ENCODE results near the gene KRTAP10-12.

Gene KRTAP10-12

DNA sequence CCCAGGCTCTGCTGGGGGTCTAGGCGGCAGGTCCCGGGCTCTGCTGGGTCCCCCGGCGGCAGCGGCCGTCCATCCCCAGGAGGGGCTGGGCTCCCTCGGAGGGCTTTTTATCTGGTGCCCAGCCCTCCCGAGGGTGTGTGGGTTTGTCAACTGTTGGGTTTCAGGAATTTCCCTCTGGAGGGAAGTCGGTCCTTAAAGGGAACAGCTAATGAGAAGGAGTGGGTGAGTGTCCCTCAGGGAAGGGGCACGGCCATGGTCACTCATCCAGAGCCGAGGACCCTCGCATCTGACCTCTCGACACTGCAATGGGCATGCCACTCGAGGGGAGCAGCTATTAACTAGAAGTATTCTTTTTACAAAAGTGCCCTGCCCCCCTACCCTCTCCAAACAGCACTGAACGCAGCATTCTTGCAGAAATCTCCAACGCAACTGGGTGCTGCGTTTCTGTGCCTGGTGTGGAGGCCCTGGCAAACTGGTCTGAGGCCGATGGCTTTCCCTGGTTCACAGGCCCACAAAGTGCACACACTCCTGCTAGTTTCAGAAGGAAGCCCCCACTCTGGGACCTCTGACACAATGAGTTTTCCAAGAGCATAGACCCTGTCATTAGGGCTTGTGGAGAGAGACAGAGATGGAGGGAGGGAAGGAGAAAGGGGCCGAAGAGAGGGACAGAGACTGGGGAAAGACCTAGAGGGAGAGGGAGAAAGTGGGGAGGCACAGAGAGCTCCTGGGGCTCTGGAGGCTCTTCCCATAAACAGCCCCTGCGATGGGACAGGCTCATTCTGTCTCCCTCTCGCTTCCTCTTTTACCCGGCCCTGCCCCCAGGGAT is 15.4 kb downstream of the KRTAP10-12 start:
- DNase-seq, result no peak

DNA sequence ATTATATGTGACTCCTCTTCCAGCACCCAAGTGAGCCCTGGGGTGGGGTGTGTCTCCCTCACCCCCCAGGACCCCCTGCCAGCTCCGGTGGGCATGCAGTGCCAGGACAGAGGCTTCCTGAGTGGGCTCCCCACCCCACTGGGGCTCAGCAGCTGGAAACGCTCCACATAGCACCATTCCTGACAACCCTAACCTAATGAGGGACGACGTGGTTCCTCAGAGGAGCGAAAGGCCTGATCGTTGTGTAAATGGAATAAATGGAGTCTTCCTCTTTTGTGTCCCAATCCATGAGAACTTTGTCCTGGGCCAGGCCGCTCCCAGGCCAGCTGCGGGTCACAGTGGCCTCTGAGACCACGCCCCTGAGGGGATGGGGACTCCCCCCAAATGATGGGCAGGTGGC is 16.2 kb downstream of the KRTAP10-12 start:
- DNase-seq, result no peak

GRCh38 chr21:44713846-44714245 is 16.9 kb downstream of the KRTAP10-12 start:
- DNase-seq, result no peak

DNA sequence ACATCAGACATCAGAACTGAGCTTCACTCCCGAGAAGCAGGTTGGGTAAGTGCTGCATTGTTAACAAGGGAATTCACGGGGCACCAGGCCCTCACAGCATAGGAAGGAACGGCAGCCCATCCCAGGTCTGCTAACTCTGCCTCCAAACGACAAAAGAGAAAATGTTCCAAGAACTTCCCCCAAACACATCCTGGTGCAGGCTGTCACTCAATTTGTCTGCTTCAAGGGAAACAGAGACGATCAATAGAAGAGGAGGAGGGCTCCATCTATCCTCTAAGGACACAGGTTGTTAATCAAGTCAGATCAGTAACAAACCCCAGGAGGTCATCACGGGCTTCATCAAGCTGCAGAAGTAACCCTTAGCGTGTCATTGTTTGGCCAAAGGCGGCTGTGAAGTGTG is 17.9 kb downstream of the KRTAP10-12 start:
- DNase-seq, result no peak

DNA sequence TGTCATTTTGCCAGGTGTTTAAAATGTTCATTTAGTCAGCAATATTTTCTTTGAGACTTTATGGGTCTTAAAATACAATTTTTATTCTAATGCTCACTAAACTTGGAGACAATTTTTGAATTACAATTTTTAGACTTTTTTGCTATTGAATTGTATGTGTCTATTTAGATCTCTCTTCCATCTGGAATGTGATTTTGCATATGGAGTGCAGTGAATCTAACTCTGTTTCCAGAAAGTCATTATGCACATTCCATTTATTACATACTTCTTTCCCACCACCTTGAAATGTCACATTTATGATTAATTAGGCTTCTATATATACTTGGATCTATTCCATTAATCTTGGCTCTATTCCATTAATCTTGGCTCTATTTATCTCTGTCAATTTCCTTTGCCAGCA is 20.0 kb downstream of the KRTAP10-12 start:
- DNase-seq, result no peak

DNA sequence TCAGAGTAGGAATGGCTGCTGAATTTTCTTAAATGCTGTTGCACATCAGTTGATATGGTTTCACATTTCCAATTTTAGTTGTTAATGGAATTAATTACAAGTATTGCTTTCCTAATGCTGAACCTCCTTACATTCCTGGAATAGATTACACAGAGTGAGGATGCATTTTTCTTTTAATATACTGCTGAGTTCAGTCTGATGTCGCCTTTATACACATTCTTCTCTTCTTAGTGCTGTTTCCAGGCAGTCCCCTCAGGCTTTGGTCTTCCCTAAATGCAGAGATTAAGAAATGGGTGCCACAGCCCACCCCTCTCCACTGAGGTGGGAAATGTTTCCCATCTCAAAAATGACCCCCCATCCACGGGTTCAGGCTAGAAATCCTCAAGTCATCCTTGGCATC is 21.1 kb downstream of the KRTAP10-12 start:
- DNase-seq, result no peak

- no peak for DNase-seq
These were observed 21.6 kb downstream of the KRTAP10-12 start for GRCh38 chr21:44718571-44718970.

DNA sequence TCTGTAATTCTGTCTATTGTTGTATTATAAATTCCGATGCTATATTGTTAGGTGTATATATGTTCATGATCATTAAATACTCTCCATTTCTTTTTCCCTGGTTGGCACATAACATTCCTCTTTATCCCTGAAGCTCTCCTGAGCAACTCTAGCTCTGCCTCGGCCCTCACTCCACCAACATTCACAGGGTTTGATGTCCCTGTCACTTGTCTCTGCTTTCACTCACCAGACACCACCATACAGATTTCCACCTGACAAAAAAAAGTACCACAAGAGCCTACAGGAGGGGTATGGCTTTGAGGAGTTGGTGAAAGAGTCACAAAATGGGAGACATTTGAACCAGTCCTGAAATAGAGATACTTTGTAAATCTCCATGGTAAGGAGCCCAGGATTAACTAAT is 23.2 kb downstream of the KRTAP10-12 start:
- no peak for DNase-seq

DNA sequence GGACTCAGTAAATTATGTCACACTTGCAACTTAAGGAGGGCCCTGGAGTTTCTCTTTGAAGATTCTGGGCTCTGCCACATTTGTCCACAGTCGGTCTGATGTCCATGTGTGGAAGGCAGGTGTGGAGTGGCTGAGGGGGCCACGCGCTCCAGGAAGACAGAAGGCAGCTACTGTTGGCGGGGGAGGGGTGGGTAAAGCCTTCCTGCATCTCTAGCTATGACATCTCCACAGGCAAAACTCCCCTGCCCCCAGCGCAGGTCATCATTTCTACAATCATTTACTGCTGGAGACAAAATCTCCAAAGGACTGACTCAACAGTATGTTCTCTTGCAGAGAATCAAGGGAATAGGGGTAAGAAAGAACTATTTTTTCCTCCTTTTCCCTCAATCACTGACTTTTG is 25.8 kb downstream of the KRTAP10-12 start:
- DNase-seq, result no peak

GRCh38 chr21:44723177-44724131 is 26.5 kb downstream of the KRTAP10-12 start:
- DNase-seq, result peak; percentile 81

DNA sequence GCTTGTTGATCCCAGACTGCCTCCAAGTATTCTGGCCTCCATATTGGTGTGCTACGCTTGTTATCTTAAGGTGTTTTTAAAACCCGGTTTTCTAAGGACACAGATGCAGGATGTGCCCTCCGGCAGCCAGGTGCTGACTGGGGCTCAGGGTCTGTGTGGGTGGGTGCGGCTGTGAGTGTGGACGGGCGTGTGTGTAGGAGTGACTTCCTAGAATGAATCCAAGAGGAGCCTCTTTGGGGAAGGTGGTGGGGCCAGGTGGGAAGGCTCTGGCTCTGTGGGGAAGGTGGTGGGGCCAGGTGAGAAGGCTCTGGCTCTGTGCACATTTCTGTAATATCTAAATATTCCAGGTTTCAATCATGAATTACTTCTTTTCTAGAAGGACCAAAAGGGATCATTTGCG is 27.2 kb downstream of the KRTAP10-12 start:
- DNase-seq, result no peak

GRCh38 chr21:44724926-44725325 is 28.0 kb downstream of the KRTAP10-12 start:
- DNase-seq, result no peak

DNA sequence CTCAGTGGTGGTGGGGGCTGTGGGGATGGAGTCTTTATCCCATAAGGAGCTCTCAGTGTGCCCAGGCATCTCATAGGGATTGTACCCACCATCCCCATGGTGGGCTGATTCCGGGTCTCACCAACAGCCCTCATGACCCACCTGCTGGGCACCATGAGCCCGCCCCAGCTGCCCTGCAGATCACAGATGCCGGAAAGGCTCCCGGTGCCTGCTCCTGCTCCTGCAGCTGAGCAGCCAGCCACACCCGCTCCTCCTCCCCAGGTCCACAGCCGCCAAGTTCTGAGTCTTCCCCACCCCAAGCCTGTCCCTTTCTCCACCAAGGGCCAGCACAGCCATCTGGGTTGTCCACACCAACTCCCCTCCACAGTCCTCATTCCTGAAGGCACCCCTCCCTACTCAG is 29.9 kb downstream of the KRTAP10-12 start:
- no peak for DNase-seq

GRCh38 chr21:44727321-44727720 is 30.3 kb downstream of the KRTAP10-12 start:
- DNase-seq, result no peak

DNA sequence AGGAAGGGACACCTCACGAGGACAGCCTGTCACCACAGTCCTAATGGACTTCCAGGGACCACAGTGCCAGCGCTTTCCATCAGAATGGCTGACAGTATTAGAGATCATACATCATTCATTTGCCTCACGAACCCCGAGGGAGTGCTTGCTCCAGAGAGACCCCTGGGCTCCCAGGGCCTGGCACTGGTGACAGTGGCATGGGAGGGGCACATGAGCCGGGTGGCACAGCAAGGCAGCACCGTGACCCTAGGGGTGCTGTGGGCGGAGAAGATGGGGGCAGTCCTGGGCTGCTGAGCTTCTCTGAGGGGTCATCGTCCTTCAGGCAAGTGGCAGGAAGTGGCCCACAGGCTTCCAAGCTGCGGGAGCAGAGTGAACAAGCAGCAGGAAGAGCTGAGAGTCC is 30.8 kb downstream of the KRTAP10-12 start:
- no peak for DNase-seq

- DNase-seq, result no peak
These were observed 31.7 kb downstream of the KRTAP10-12 start for GRCh38 chr21:44728716-44729115.

- DNase-seq, result no peak
These were observed 32.5 kb downstream of the KRTAP10-12 start for GRCh38 chr21:44729336-44730027.

DNA sequence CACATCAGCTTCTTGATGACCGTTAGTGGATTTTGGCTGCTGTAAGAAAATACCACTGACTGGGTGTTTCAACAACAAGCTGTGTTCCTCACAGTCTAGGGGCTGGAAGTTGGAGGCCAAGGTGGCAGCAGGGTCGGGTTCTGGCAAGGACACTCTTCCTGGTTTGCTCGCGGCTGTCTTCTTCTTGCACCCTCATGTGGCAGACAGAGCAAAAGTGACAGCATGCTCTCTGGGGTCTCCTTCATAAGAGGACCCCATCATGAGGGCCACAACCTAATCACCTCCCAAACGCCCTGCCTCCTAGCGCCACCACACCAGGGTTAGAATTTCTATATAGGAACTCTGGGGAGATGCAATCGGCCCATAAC is 33.0 kb downstream of the KRTAP10-12 start:
- no peak for DNase-seq

GRCh38 chr21:44730951-44731579 is 34.1 kb downstream of the KRTAP10-12 start:
- DNase-seq, result no peak

DNA sequence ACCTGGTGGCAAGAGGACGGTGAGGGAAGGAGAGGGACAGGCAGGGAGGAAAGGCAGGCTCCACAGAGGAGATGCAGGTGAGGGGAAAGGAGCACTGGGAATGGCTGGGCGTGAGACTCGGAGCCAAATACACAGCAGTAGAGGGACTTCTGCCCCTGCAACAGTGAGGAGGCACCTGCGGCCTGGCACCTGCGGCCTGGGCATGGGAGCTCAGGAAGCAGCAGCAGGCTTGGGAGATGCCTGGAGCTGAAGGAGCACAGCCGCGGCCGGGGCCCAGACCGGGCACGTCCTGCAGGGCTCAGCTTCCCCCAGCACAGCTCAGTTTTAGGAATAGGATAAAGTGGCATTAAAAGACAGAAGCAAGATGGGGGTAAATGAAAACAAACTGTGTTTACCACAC is 35.3 kb downstream of the KRTAP10-12 start:
- no peak for DNase-seq

DNA sequence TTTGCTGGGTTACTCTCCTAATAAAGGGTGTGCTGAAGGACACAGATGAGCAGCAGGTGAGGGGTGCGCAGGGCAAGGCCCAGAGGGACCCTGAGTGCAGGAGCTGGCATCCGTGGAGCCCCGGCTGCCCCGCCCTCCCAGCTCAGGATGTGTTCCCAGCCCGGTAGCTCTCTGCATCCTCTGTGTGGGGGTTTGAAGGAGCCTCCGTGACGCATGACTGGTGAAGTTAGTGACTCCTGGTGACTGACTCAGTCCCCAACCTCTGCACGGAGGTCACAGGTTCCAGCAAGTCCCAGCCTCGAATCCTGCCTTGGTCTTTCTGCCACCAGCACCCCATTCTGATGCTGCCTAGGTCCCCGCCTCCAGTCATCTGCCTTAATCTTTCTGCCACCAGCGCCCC is 36.0 kb downstream of the KRTAP10-12 start:
- no peak for DNase-seq

DNA sequence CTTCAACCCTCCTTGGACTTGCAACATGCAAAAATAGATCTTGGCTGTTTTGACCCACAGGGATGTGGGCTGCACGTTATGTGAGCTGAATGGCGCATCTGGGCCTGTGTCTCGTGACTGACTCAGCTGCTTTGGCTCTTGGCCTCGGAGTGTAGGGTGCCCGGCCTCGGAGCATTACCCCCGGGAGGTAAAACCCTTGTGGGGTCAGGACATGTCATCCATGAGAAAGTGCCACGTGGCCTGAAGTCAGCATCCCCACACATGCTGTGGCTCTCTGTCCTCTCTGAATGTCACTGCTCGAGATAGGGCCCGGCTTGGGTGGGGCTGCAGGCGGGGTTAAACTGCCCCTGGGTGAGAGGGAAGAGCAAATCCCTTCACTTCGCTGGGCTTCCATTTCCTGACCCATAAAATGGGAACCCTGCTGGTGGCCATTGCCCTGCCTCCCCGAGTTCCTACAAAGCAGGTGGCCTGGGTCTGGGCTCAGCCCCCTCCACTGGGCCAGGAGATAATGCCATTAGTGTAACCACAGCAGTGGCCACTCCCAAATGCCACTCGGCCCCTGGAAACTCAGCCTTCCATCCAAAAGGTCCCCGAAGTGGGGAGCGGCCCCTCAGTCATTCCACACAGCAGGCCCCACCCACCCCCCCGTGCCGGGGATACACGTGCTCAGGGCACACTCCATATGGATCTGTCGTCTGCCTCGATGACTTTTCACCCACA is 37.2 kb downstream of the KRTAP10-12 start:
- DNase-seq, result no peak
